ENCODE data around the gene AGRN.
"Not testable (repeated sequence)": the region's sequence is repeated elsewhere in the genome, so short reads cannot be mapped to it uniquely, and the experiment has no call there.

Gene AGRN

GRCh38 chr1:1049318-1050165, 29.6 kb downstream of the AGRN start:
- Histone ChIP-seq H3K4me1 (ENCODE audit: control insufficient read depth, insufficient read depth, low read length) (no peaks in the 10 kb centered on the region), H3K36me3 (ENCODE audit: control insufficient read depth, insufficient read depth, low read length) (no peaks in the 10 kb centered on the region), H3K27me3 (ENCODE audit: control insufficient read depth, insufficient read depth, low read length) (no peaks in the 10 kb centered on the region), H3K9me3 (ENCODE audit: control insufficient read depth, low read length) (no peaks in the 10 kb centered on the region), H3K4me3 (ENCODE audit: low read length) (no peak overlapping the region), H3K9ac (ENCODE audit: low read length) (no peak overlapping the region)

- Histone ChIP-seq H3K27me3 (ENCODE audit: control insufficient read depth, insufficient read depth, low read length) (no peaks in the 10 kb centered on the region), H3K4me3 (ENCODE audit: low read length) (no peak overlapping the region), H3K4me1 (ENCODE audit: control insufficient read depth, insufficient read depth, low read length) (no peaks in the 10 kb centered on the region), H3K36me3 (ENCODE audit: control insufficient read depth, insufficient read depth, low read length) (no peaks in the 10 kb centered on the region), H3K9ac (ENCODE audit: low read length) (no peak overlapping the region), H3K9me3 (ENCODE audit: control insufficient read depth, low read length) (no peaks in the 10 kb centered on the region)
These were observed 30.7 kb downstream of the AGRN start for GRCh38 chr1:1050577-1051052.

- no peaks in the 10 kb centered on the region for H3K9me3 ChIP-seq (ENCODE audit: control insufficient read depth, low read length)
- H3K4me3 ChIP-seq (ENCODE audit: low read length) = no peak overlapping the region
- no peaks in the 10 kb centered on the region for H3K36me3 ChIP-seq (ENCODE audit: control insufficient read depth, insufficient read depth, low read length)
- H3K27me3 ChIP-seq (ENCODE audit: control insufficient read depth, insufficient read depth, low read length) = no peaks in the 10 kb centered on the region
- H3K9ac ChIP-seq (ENCODE audit: low read length) = no peak overlapping the region
- no peaks in the 10 kb centered on the region for H3K4me1 ChIP-seq (ENCODE audit: control insufficient read depth, insufficient read depth, low read length)
These were observed 31.3 kb downstream of the AGRN start for GRCh38 chr1:1051127-1051810.

GRCh38 chr1:1052003-1052840, 32.3 kb downstream of the AGRN start:
- Histone ChIP-seq H3K36me3 (ENCODE audit: control insufficient read depth, insufficient read depth, low read length) (no peaks in the 10 kb centered on the region), H3K27me3 (ENCODE audit: control insufficient read depth, insufficient read depth, low read length) (no peaks in the 10 kb centered on the region), H3K4me3 (ENCODE audit: low read length) (no peak overlapping the region)

GRCh38 chr1:1053022-1053421, 33.1 kb downstream of the AGRN start:
- Histone ChIP-seq H3K4me1 (ENCODE audit: control insufficient read depth, insufficient read depth, low read length) (peaks cover 3% of the 10 kb centered on the region), H3K36me3 (ENCODE audit: control insufficient read depth, insufficient read depth, low read length) (no peaks in the 10 kb centered on the region), H3K9me3 (ENCODE audit: control insufficient read depth, low read length) (no peaks in the 10 kb centered on the region), H3K4me3 (ENCODE audit: low read length) (no peak overlapping the region), H3K9ac (ENCODE audit: low read length) (no peak overlapping the region), H3K27me3 (ENCODE audit: control insufficient read depth, insufficient read depth, low read length) (peaks cover 3% of the 10 kb centered on the region)

More at GRCh38 chr1:1052003-1052840, 32.3 kb downstream of the AGRN start:
- Histone ChIP-seq H3K4me1 (ENCODE audit: control insufficient read depth, insufficient read depth, low read length) (no peaks in the 10 kb centered on the region), H3K9ac (ENCODE audit: low read length) (no peak overlapping the region), H3K9me3 (ENCODE audit: control insufficient read depth, low read length) (no peaks in the 10 kb centered on the region)

- no peaks in the 10 kb centered on the region for H3K9me3 ChIP-seq (ENCODE audit: control insufficient read depth, low read length)
- no peak overlapping the region for H3K4me3 ChIP-seq (ENCODE audit: low read length)
- H3K27me3 ChIP-seq (ENCODE audit: control insufficient read depth, insufficient read depth, low read length) = peaks cover 10% of the 10 kb centered on the region
- peaks cover 10% of the 10 kb centered on the region for H3K4me1 ChIP-seq (ENCODE audit: control insufficient read depth, insufficient read depth, low read length)
- H3K9ac ChIP-seq (ENCODE audit: low read length) = no peak overlapping the region
- no peaks in the 10 kb centered on the region for H3K36me3 ChIP-seq (ENCODE audit: control insufficient read depth, insufficient read depth, low read length)
These were observed 33.8 kb downstream of the AGRN start for GRCh38 chr1:1053682-1054081.

GRCh38 chr1:1054099-1054700, 34.3 kb downstream of the AGRN start:
- peaks cover 13% of the 10 kb centered on the region for H3K4me1 ChIP-seq (ENCODE audit: control insufficient read depth, insufficient read depth, low read length)
- H3K9me3 ChIP-seq (ENCODE audit: control insufficient read depth, low read length) = no peaks in the 10 kb centered on the region
- H3K9ac ChIP-seq (ENCODE audit: low read length) = no peak overlapping the region
- H3K27me3 ChIP-seq (ENCODE audit: control insufficient read depth, insufficient read depth, low read length) = peaks cover 15% of the 10 kb centered on the region
- H3K4me3 ChIP-seq (ENCODE audit: low read length) = no peak overlapping the region
- no peaks in the 10 kb centered on the region for H3K36me3 ChIP-seq (ENCODE audit: control insufficient read depth, insufficient read depth, low read length)

- no peak overlapping the region for H3K9ac ChIP-seq (ENCODE audit: low read length)
- no peaks in the 10 kb centered on the region for H3K9me3 ChIP-seq (ENCODE audit: control insufficient read depth, low read length)
- no peaks in the 10 kb centered on the region for H3K36me3 ChIP-seq (ENCODE audit: control insufficient read depth, insufficient read depth, low read length)
- peaks cover 21% of the 10 kb centered on the region for H3K4me1 ChIP-seq (ENCODE audit: control insufficient read depth, insufficient read depth, low read length)
- peaks cover 22% of the 10 kb centered on the region for H3K27me3 ChIP-seq (ENCODE audit: control insufficient read depth, insufficient read depth, low read length)
- no peak overlapping the region for H3K4me3 ChIP-seq (ENCODE audit: low read length)
These were observed 35.1 kb downstream of the AGRN start for GRCh38 chr1:1054971-1055370.

GRCh38 chr1:1055841-1056736, 36.2 kb downstream of the AGRN start:
- Histone ChIP-seq H3K9ac (ENCODE audit: low read length) (no peak overlapping the region), H3K9me3 (ENCODE audit: control insufficient read depth, low read length) (no peaks in the 10 kb centered on the region), H3K36me3 (ENCODE audit: control insufficient read depth, insufficient read depth, low read length) (no peaks in the 10 kb centered on the region), H3K4me1 (ENCODE audit: control insufficient read depth, insufficient read depth, low read length) (peaks cover 21% of the 10 kb centered on the region), H3K27me3 (ENCODE audit: control insufficient read depth, insufficient read depth, low read length) (peaks cover 31% of the 10 kb centered on the region), H3K4me3 (ENCODE audit: low read length) (no peak overlapping the region)

GRCh38 chr1:1057769-1058087, 37.8 kb downstream of the AGRN start:
- H3K4me3 ChIP-seq (ENCODE audit: low read length); H3K9me3 ChIP-seq (ENCODE audit: control insufficient read depth, low read length); H3K9ac ChIP-seq (ENCODE audit: low read length); H3K36me3 ChIP-seq (ENCODE audit: control insufficient read depth, insufficient read depth, low read length): not testable (repeated sequence)
- Histone ChIP-seq H3K4me1 (ENCODE audit: control insufficient read depth, insufficient read depth, low read length) (peaks cover 28% of the 10 kb centered on the region), H3K27me3 (ENCODE audit: control insufficient read depth, insufficient read depth, low read length) (peaks cover 46% of the 10 kb centered on the region)

All from mucosa of stomach (tissue), 1 donor.